Fibroblast of skin of abdomen (primary cell): ENCODE results near the gene TRPM1.
A peak's percentile ranks its signal among the peaks of the same experiment; 100 is the strongest.
"Not testable (repeated sequence)": the region's sequence is repeated elsewhere in the genome, so short reads cannot be mapped to it uniquely, and the experiment has no call there.

ENCODE experiments used
- DNase-seq: peaks from one replicate; pipeline ENCODE4 v3.0.0-alpha.2; 2013

The TRPM1 gene

GRCh38 chr15:31116423-31117030 lies 15.0 kb upstream of the TRPM1 start:
- DNase-seq = no peak

DNA sequence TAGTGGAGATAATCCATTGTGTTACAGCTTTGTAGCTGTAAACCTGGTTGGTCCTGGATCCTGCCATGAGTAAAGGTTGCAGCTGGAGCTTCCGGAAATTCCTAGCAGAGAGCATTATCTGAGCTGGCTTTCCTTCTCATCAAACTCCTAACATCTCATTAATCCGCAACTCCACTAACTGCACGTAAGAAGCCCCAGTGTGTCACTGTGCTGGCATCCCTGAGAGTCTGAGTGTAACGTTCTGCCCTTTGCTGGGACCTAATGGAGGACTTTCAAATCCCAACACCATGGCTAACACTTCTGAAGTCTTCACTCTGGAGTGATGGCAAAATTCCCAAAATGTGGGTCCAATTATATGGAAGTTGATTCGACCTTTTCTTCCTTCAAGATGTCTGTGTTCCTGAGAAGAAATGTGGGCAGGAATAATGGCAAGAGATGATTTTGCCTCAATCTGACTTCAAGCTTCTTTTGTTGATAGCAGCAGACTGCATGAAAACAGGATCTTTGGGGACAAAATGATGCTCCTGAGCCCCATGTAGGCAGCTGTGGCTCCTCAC lies 9.6 kb upstream of the TRPM1 start:
- DNase-seq = peak; percentile 37

DNA sequence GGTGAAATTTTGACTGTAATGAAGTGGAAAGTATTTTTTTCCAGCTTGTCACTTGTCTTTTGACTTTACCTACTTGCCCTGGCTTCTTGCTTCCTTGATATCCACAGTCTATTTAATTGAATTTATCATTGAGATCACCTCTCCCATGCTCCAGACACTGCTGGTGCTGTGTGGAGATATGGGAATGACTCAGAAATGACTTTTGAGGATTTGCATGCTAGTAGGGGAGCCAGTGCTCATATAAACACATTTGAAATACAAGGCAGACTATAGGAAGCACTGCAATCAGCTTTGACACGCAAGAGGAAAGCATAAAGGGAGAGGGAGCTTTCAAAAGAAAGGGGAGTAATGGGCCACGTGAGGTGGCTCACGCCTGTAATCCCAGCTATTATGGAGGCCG lies 7.3 kb upstream of the TRPM1 start:
- DNase-seq = no peak

DNA sequence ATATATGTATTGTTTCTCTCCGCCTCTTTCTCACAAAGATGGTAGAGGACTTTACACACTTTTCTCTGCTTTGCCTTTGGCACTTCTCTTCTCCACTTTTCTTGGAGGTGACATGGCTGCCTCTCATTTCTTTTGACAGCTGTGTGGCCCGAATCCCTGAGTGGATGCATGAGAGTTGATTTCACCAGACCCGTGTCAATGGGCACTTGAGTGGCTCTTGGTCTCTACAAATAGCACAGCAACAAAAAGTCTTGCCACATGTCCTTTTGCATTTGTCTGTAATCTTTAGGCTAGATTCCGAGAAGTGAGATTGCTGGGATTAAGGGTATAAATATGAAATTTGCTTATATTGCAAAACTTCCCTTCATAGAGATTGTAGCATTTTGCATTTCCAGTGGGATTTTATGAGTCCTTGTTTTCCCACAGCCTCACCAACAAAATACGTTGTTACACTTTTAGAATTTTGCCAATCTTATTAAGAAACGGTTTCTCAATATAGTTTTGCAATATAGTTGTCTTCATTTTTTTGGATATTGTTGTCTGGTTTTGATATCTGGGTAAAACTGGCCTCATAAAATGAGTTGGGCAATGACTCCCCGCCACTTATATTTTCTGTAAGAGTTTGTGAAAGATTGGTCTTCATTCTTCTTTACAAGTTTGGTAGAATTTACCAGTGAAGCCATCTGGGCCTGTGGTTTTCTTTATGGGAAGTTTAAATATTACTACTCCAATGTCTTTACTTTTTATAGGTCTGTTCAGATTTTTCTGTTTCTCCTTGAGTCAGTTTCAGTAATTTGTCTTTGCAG lies 5.2 kb upstream of the TRPM1 start:
- no peak for DNase-seq

DNA sequence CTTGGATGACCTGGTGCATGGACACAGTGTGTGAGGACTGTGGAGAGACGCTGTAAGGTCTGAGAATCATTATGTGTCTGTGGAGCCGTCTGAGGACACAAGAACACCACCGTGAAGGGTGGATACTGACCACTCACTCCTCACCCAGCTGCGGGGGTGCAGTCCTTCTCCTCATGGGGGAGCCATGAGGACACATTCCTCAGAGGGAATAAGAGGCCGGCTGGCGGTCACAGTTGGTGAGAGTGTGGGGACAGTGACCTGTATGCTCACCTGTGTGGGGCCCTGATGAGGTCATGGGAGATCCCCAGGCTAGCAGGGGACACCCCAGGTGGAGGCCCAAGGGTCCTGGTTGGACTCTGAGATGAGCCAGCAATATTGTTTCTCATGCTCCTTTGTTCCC lies 2.5 kb upstream of the TRPM1 start:
- DNase-seq = no peak

DNA sequence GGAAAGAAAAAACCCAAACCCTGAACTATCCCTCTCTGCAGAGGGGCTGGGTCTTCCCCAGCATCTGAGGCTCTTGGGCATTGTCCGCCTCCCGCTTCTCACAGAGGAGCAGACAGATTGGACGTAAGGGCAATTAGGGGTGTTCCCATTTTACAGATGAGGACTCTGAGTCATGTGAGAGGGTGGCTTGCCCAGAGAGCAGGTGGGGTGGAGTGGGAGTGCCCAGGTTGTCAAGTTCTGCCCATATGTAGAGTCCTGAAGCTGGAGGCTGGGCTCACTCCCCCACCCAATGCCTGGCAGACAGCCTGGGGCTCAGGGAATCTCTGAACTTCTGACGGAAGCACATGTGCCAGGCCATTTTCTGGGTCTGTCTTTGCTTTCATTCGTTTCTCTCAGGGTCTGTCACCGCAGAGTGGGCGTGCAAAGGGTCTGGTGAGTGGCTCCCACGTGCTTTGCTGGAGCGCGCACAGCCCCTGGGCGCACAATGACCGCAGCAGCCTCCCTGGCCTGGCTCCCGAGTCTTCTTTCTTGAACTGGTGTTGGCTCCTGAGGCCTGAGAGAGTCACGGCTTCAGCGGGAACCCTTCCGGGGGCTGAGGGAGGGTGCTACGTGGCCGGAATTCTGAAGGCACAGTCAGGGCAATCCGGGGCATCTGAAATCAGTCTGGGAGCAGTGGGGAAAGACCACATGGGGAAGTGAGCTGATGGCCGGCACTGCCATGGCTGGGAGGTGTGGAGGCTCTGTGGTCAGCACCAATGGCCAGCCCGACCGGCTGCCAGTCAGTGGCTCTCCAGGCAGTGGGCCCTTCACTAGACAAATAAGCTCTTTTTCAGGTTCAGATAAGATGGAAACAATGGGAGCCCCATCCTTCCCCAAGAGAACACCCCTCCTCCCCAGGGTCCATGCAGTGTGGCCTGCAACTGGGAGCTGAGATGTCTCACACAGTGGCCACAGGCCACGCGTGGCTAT lies 1.1 kb upstream of the TRPM1 start:
- no peak for DNase-seq

DNA sequence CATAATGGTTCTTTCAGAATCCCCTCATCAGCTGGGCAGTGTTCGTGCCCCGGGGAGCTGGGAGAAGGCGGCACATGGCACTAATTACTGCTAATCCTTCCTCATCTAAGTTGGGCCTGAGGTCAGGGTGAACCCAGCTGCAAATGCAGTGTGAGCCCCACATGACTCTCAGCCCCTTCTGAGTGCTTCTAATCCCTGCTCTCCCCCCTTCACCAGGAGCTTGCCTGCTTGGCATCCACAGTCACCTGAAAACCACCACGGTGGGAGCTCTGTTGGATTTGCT lies 455 bp upstream of the TRPM1 start:
- DNase-seq = no peak

DNA sequence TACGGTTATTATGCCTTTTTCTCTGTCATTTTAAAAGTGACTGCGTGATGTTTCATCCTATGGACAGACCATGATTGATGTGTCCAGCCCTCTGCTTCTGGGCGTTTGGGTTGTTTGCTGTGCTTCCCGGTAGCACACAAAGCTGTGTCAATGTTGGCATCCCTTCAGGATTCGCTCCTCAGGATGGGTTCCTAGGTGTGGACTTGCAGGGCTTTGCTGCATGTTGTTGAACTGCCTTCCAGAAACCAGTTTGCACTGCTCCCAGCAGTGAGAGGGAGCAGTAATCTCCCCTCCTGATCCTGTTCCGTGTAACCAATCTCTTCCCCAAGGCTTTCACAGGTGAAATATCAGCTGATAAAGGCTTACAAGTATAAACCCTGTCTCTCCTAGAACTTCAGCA lies 787 bp downstream of the TRPM1 start:
- DNase-seq = no peak

DNA sequence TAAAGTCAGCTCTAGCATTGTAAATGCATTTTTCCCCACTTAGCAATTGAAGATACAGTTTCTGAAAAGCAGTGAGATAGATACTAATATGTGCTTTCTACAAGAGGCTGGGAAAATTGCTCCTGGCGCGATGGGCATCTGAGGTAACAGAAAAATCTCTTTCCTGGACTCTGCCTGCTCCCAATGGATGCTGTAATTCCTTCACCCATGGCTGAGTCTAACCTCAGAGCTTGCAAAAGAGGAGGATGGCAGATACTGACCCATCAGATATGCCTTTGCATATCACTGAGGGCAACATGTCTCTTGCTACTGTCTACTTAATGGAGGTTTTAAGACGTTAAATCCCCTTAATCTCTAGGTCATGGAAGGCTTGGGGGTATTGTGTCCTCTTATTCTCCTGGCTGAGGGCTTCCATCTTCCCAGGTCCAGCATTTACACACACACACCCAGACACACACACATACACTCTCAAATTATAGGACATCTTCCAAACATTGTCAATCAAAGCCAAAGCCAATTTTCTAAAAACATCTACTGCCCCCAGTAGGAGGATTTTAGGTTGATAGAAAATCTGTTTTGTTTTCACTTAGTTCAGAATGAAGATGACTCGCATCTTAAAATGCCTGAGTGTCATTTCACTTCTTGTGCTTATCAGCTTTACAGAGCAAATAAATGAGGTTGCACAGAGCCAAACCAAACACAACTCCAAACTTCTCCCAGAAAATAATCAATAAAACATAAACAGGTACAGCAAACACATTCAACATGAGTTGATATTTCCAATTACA lies 2.4 kb downstream of the TRPM1 start:
- no peak for DNase-seq

DNA sequence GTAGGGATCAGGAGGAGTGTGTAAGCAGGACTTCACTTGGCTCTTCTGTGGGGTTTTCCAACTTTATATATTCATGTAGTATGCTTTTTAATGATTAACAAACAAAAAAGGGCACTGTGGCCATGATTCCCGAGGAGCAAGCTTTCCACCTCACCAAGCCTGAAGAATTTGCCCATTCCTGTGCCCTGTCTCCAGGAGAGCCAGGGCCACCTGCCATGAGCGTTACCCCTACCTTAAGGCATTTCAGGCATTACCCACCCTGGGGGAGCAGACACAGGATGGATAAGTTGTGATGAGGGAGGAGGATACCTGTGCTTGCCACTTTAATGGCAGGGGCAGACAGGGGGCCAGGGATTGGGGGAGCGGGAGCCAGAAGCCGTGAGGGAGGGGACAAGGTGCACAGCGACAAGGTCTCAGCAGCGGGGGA lies 3.0 kb downstream of the TRPM1 start:
- DNase-seq = no peak

- no peak for DNase-seq
These were observed 5.0 kb downstream of the TRPM1 start for GRCh38 chr15:31096563-31096962.

GRCh38 chr15:31091481-31091880 lies 10.0 kb downstream of the TRPM1 start:
- DNase-seq = no peak

DNA sequence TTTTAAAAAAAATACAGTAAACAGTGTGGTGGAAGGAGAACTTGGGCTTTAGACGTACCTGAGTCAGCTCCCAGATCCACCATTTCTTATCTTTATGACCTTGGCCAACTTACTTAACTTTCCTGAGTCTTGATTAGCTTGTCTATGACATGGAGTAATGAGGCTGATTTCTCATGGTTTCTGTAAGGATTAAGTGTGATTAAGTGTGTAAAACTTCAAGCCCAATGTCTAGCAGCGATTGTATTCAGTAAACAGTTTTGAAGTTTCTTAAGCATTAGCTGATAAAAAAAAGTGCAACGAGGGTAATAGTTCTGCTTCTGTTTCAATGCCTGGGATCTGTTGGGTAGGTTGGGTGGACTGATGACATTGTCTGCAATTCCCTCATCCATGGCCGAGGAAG lies 10.8 kb downstream of the TRPM1 start:
- DNase-seq = no peak

DNA sequence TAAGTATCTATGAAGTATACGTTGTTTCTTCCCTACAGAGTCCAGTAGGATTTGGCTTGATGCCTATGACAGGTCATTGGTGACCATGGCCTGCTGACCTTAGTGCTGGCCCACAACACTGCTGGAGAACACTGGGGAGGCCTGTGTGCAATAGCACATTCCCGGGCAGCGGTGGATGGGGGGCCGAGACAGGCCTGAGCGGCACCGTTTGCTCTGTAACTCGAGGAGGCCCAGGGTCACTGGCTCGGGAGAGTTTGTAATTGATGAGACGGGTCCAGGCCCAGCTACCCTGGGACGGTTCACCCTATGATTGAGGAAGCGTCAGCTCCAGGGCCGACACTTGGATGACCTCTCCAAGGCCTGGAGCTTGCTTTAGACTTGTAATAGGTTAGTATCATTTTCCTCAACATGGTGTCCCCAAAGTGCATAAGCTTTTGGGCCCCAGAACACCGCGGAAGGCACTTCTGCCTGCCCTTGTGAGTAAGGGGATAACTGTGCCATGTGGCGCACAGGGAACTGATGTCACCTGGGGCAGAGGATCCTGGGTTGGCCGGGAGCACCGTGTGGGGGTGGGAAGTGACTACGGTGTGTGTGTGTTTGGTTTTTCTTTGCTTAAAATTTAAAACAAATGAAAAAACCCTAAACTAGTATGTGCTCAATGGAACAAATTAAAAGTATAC lies 12.0 kb downstream of the TRPM1 start:
- DNase-seq = no peak

GRCh38 chr15:31088672-31089367 lies 12.7 kb downstream of the TRPM1 start:
- DNase-seq = no peak

DNA sequence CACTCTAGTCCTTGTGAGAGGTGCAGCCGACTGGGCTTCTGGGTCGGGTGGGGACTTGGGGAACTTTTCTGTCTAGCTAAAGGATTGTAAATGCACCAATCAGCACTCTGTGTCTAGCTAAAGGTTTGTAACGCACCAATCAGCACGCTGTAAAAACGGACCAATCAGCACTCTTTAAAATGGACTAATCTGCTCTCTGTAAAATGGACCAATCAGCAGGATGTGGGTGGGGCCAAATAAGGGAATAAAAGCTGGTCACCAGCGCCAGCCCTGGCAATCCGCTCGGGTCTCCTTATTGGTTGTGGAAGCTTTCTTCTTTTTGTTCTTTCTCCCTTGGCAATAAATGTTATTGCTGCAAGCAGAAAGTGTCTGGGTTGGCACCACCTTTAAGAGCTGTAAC lies 13.5 kb downstream of the TRPM1 start:
- not testable (repeated sequence) for DNase-seq

GRCh38 chr15:31086344-31086743 lies 15.2 kb downstream of the TRPM1 start:
- no peak for DNase-seq

DNA sequence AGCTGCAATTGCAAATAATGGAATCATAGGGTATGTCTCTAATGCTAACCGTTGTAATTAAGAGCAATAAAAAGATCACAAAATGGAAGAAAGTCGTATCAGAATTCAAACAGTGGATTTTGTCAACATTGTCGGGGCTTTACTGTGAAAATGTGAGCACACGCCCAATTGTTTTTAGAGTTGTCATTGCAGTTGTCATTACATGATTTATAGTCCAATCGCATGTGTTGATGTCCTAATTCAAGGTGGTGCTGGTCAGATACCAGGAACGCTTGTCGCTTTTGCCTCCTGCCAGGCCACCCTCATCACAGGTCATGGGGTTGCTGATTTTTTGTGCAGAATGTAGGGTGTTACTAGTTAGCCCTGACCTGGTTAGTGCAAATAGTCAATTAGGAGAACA lies 16.2 kb downstream of the TRPM1 start:
- no peak for DNase-seq

GRCh38 chr15:31084176-31084575 lies 17.3 kb downstream of the TRPM1 start:
- DNase-seq = no peak

DNA sequence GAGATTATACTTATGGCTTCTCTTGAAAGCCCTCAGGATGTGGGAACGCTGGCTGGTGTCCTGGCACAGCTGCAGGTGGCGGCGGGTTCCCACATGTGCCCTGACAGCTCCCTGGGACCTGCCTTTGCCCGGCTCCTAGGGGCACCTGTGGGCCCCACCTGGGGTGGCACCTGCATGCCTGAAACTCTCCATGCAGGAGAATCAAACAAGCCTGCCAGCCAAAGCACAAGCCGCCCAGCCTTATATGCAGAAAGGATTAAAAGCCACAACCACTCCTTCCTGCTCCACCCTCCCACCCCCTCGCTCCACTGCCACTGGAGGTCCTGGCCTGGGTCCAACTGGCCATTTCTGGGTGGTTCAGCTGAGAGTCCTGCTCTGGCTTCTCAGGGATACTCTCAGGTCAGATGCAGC lies 18.1 kb downstream of the TRPM1 start:
- DNase-seq = no peak

- DNase-seq = peak; percentile 27
These were observed 18.7 kb downstream of the TRPM1 start for GRCh38 chr15:31082771-31083369.
